Stimulated activated CD4-positive, alpha-beta T cell treated with anti-CD3 and anti-CD28 coated beads, TNF-alpha, amount 100 ng/mL, for 4 hours (primary cell): ENCODE measurements around the gene SLC25A1.
"Not testable (repeated sequence)": the region's sequence is repeated elsewhere in the genome, so short reads cannot be mapped to it uniquely, and the experiment has no call there.

ENCODE experiments used
- DNase-seq, 3 experiments: peaks; one replicate each; pipeline ENCODE4 v3.0.0-alpha.2; 2020; ENCODE audit warnings: low read depth in 3 of 3

The SLC25A1 gene

DNA sequence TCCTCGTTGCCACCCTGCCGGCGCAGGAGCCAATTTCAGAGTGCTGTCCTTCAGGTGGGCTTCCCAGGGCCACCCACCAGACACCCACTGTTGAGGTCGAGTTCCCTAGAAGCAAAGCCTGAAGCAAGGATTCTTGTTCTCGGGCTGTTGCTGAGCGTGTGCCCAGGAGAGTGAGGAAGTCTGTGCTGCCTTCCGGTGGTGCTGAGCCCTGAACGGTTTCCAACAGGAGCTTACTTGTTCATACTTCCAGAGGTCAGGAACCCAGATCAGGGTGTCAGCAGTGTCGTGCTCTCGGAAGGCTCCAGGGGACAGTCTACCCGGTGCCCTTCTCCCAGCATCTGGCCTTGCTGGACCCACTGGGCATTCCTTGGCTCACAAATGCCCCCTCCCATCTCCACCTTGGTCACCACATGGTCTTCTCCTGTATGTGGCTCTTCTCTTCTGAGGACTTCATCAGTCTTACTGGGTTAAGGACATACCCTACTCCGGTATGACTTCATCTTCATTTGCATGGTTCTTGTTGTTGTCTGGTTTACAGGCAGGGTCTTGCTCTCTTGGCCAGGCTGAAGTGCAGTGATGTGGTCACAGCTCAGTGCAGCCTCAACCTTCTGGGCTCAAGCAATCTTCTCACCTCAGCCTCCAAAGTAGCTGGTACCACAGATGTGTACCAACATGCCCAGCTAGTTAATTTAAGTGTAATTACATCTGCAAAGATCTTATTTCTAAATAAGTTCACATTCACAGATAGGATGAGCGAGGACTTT, 11.2 kb downstream of the SLC25A1 start:
- no peak for DNase-seq

DNA sequence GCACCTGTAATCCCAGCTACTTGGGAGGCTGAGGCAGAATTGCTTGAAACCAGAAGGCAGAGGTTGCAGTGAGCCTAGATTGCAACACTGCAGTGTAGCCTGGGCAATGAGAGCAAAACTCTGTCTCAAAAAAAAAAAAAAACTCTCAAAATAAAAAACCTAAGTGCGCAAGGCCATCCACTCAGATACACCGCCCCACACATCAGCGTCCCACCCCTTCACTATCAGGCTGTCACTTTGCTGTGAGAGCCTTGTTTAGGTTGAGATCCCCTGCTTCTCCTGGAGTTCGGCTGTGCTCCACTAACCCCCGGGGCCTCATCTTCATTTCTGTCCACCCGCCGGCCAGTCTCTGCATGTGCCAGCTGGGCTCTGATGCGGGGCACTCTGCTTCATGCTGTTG, 12.1 kb downstream of the SLC25A1 start:
- DNase-seq = no peak

DNA sequence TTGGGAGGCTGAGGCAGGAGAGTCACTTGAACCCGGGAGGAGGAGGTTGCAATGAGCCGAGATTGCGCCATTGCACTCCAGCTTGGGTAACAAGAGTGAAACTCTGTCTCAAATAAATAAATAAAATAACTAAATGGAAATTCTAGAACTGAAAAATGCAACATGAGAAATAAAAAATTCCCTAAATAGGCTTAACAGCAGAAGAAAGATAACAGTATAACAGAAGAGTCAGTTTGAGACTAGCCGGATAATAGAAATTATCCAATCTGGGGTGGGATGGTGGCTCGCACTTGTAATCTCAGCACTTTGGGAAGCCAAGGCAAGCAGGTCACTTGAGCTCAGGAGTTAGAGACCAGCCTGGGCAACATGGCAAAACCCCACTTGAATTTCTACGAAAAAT, 14.1 kb downstream of the SLC25A1 start:
- DNase-seq = no peak

DNA sequence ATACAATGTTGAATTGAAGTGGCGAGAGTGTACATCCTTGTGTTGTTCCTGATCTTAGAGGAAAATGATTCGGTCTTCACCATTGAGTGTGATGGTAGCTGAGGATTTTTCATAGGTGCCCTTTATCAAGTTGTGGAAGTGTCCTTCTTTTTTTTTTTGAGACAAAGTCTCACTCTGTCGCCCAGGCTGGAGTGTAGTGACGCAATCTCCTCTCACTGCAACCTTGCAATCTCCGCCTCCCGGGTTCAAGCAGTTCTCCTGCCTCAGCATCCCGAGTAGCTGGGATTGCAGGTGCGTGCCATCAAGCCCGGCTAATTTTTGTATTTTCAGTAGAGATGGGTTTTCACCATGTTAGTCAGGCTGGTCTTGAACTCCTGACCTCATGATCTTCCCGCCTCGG, 19.9 kb downstream of the SLC25A1 start:
- not testable (repeated sequence) for DNase-seq

DNA sequence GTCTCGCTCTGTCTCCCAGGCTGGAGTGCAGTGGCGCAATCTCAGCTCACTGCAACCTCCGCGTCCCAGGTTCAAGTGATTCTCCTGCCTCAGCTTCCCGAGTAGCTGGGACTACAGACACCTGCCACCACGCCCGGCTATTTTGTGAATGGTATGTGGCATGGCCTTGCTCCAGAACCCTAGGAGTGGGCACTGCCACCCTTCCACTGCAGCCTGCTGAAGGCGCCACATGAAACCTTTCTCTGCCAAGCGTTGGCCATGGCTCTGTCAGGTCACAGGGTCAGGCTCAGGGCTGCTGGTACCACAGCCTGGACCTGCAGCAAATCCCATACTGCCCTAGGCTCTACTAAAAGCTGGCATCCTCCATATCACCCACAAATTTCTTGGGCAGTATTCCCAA, 22.4 kb downstream of the SLC25A1 start:
- DNase-seq = not testable (repeated sequence)

DNA sequence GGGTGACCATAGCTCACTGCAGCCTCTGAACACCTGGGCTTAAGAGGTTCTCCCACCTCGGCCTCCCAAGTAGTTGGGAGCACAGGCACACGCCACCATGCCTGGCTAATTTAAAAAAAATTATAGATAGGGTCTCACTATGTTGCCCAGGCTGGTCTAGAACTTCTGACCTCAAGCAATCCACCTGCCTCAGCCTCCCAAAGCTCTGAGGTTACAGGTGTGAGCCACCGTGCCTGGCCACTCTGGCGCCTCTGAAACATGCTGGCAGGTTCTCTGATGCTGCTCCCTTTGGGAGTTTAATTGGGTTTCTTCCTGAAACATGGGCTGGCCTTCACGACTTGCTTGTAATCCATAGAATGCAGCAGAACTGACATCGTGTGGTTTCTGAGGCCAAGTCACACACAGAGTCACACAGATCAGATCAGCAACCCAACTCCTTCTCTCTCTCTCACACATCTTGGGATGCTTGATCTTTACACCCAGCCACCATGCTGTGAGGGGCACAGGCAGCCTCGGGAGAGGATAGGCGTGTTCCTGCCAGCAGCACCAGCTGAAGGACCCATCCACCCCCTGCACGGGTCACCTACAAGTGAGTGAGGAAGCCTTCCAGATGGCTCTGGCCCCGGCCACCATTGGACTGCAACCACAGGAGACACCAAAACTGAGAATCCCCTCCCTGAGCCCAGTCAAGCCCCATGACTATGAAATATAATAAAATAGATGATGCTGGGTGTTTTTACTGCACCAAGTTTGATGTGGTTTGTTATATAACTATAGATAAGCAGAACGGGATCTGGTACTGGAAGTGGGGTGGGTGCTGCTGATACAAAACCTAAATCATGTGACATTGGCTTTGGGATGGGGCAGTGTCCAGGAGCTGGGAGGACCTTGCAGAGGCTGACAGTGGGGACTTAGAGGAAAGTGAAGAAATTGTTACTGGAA, 25.3 kb downstream of the SLC25A1 start:
- no peak for DNase-seq

DNA sequence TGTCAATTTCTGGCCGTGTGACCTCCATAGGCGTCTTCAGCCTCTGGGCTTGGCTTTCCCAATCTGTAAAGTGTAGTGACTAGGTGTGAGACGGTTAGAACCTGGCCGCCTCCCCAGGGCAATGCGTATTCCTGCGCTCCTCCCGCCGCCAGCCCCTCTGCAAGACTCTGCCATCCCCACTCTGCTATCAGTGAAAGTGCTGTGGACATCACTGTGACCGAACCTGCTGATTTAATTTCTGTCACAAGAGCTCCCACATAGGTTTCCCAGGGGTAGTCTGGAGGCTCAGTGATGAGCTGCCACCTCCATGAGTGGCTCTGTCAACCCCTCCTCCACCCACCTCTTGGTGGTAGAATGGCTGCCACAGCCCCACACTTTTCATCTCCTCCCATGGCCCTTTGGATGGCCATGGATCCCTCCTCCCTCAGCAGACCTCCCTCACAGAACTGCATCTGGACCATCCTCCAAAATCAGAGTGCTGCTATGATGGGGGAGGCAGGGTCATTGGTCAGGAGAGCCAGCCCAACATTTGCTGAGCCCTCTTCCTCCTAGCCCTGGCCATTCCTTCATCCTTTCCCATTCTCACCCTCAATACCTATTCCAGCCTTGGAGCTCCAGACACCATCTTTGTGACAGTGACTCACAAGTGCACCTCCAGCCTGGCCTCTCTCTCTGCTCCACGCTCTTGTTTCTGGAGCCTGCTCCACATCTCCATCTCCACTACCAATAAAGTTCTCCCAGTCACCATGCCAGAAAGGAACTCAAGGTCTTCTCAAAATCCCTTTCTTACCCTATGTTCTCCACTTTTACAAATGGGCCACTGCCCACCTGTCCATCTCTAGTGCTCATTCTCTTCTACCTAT, 27.0 kb downstream of the SLC25A1 start:
- DNase-seq = no peak

DNA sequence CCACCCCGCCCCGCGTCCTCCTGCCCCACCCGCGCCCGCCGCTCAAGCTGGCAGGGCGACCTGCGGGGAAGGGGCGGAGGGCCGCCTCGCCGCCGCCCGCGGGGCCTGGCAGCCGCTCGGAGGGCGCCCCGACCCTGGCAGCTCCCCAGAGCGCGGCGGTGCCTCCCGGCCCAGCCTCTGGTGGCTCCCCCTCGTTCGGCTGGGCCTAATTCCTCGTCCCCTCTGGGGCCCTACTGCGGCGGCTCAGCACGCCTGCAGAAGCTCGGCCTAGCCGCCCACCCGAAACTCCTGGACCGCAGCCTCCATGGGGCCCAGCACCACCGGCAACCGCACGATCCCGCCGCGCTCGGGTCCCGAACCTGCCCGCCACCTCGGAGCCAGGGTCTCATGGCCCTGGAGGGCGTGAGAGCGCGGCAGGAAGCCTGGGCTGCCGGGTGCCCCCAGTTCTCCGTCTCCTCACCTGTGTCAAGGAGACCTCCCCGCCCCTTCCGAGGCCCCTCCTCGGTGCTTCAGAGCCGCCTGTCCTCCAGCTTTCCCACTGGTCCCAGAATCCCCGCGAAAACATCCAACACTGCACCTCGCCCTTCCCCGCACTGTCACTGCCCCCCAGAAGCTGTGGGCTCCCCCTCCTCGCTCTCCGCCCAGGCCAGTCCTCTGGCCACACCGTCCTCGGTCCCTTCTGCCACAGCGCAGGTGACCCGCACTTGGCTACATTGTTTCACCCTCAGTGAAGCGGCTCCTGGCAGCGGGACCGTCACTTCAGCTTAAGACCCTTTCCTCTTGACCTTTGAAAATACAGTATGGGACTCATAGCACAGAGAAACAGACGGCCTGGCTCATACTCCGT, 27.8 kb downstream of the SLC25A1 start:
- no peak for DNase-seq

DNA sequence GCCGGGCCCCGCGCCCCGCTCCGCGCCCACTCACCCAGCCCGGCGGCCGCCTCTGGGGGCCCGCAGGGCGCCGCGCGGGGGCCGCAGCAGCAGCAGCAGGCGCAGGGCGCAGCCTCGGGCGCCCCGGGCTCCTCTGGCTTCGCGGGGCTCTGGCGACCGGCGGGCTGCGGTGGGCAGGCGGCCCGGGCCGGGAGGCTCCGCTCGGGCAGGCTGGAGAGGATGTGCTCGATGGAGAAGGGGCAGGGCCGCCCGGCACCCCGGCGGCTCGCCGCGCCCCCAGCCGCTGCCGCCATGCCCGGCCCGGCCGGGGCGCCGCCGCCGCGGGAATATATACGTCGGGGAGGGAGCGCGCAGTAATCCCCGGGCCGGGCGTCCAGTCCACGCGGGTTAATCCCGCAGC, 28.5 kb downstream of the SLC25A1 start, which contains the start of gene GSC2:
TSS of gene GSC2 (minus strand) at position 302 of the 400 bp plus-strand sequence. CDS start at position 293, 9 bp downstream.
- DNase-seq = no peak

DNA sequence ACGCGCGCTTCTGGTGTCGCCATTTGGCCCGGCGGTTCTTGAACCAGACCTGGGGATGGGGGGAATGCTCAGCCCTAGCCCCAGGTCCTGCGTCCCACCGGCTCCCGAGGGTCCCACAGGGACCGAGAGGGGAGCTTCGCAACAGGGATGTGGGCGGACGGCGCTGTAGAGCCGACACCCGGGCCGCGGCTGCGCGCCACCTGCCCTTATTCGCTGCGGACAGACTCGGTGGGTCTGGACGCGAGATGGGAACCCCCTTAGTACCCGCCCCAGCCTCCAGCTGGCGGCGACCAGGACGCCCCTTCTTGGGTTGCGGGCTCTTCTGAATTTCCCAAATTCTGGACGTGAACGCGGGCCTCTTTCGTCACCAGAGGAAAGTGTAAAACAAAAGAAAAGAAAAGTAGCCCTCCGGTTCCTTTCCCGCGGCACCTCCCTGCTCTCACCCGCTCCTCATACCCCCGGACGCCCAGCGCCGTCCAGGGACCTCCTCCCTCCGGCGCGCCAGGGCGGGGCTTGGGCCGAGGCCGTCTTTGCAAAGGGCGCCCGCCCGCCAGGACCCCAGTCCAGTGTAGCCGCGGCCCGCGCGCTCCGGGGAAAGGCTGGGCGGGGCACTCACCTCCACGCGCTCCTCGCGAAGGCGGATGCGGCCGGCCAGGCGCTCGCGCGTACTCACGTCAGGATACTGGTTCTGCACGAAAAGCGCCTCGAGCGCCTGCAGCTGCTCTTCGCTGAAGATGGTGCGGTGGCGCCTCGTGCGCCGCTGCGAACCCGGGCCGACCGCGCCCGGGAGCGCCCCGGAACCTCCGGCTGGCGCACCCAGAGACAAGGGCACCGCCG, 29.3 kb downstream of the SLC25A1 start:
- no peak for DNase-seq

DNA sequence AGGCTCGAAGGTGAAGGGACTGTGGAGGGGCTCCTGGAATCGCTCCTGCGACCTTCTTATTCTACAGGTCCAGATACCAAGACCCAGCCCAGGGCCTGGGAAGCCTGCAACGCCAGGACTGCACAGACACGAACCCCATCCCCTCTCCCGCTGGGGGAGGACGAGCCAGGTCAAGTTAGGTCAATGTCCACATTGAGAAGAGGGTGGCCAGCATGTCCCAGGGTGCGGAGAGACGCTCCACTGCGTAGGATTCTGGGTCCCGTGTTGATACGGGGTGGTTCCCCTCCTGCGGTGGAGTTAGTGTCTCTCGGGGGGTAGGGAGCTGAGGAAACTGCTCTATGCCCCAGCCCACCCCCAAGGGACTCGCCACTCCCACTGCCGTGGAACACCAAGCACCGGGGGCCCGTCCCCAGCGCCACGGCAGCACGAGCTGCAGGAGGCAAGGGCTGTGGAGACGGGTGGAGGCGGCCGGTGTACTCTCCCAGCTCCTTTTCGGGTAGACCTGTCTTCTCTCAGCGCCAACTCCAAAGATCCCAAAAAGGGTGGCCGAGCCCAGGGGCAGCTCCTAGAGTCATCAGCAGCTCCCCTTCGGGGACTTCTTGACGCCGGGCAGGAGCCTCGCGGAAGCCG, 30.0 kb downstream of the SLC25A1 start:
- no peak for DNase-seq

DNA sequence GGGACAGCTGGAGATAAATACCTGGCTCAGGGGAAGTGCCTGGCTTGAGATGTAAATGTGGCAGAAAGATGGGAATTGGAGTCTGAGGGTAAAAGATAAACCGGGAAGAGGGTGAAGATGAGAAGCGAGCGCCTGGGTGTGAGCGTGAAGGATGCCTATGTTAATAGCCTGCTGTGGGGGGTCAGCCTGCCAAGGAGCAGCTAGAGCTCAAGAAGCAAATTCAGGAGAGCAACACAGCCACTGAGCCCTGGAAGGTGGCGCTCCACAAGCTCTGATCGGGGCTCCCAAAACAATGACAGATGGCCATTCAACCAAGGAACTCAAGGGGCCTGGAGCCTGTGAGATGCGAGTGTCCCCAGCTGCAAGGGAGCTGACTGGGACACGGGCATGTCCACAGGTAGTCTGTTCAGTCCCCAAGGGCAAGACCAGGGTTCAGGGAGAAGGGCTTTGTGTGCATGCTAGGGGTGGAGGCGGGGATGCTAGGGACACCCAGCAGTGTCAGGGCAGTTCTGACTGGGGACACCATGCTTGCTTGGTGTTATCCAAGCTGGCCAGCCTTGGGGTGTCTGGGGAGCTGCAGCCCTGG, 31.2 kb downstream of the SLC25A1 start:
- DNase-seq = no peak

DNA sequence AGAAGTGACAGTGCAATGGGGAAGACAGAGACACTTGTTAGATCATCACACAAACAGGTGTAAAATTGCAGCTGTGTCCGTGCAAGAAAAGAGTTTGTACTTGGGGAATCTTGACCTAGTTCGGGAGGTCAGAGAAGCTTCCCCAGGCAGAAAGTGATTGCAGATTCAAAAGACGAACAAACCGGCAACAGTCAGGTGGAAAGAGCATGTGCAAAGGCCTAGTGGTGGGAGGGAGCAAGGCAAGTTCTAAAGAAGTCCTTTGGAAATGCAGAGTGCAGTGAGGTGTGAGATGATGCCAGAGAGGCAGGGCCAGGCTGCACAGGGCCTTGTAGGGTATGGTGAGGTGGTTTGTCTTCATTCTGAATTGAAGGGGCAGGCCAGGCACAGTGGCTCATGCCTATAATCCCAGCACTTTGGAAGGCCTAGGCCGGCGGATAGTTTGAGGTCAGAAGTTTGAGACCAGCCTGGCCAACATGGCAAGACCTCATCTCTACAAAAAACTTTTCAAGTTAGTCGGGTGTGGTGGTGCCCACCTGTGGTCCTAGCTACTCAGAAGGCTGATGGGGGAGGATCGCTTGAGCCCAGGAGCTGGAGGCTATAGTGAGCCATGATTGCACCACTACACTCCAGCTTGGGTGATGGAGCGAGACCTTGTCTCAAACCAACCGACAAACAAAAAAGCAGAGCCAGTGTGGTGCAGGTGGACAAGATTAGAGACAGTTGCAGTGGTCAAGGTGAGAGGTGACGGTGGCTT, 32.1 kb downstream of the SLC25A1 start:
- DNase-seq = no peak

DNA sequence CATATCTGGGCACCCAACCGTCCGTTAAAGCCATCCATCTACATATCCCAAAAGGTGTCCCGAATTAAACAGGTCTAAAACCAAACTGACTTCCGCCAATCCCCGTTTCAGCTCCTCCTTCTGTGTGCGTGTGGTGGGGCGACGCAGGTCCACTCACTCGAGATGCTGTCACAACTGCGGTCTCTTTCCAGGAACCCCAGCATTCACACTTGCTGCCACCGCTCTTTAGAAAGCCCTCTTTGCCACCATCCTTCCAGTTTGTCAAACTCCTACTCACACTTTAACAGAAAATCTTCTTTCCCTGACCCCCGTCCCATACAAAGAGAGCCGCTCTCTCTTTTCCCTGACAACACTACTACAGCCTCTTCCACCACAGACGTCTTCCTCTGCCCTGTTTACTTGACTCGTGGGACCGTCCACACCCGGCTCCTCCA, 34.6 kb downstream of the SLC25A1 start:
- no peak for DNase-seq

DNA sequence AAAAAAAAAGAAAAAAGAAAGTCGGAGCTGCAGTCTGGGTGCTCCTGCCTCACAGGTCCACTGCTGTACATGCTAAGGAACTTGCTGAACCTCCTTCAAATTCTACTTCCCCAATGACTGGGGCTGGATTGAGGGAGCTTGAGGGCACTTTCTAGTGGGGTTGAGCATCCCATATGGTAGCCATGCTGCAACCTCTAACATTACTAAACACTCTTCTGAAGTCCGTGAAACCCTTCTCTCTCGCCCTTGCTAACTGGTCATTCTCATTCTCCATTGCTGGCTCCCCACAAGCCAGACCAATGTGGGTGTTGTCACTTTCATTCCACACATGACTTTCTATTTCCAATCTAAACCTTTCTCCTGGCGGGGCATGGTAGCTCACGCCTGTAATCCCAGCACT, 35.3 kb downstream of the SLC25A1 start:
- DNase-seq = no peak

DNA sequence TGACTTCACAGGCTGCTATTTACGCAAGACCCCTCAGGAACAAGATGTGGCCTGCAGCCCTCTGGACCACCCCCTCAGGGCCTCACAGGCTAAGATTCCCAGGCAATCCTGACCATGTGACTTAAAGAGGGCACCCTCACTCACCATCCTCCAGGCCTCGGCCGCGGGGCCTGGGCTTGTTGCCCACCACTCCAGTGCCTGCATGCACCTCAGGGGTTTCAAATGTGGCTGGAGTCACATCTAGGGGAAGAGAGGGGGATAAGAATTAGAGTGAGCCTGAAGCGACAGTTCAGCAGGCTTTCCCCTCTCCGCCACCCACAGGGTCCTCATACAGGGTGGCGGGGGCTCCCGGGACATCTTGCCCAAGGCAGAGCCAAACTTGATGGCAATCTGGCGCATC, 36.1 kb downstream of the SLC25A1 start:
- no peak for DNase-seq

DNA sequence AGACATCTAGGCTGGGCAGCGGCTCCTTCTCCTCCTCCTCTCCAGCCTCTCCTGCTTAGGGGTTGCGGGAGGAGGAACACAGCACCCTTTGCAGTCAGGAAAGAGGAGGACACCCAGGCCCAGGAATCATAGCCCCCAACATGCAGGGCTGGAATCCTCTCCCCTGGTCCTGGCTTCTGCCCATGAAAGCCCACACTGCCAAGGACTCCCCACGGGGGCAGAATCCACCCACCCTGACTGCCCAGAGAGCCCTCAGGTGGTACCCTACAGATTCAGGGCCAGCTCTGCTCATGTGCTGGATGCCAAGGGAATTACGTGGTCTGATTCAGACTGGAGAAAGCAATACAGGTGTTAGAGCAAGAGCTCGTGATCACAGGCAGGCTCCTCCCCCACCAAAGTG, 38.6 kb downstream of the SLC25A1 start:
- no peak for DNase-seq

DNA sequence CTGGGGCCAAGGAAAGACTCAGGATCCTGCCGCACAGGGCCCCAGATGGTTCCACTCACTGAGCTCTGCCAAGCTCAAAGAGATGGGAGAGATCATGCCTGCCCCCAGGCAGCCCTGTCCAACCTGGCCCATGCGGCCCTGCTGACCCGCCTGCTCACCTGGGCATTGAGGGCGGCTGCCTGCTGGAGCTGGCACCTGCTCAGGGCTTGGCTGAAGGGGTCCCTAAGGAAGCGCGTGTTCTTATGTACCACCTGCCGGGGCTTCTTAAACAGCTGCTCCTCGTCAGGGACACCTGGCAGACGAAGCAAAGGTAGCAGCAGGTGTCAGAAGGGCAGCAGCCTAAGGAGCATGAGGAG, 39.6 kb downstream of the SLC25A1 start:
- no peak for DNase-seq
